Measurements from ENCODE around the gene NFATC1. TPM values are rescaled to one million over a fixed set of nuclear protein-coding genes. Genes with fewer than 3 reads are reported as not detected.

Gene NFATC1
- total RNA-seq, 2 experiments from 2014 or later: 36.9 to 37.1 TPM

DNA sequence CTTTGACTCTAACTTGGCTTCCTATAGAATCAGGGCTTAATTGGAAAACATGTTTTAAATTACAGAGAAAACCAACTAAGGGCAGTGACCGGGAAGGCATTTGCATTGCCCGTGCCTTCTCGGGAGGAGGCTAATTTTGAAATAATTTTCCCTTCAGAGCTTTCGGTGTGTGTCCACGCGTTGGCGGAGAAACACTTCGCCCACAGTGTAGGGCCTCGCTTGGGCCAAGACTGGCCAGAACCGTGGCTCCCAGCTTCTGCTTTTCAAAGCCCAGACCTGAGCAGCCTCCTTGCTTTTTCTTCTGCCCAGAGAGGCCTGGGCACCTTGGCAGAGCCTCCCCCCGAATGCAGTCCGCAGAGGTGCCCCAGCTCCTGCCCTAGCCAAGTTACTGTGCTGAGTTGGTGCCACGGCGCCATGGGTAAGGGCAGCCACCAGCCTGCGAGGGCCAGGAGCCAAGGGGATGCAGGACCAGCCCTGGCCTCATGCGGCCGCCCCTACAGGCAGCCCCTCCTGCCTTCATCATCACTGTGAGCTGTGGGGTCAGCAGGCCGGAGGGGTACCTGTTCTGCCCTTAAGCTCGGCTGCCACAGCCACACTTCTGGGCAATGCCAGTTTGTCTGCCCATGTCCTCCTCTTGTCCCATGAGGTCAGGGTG is 57.4 kb downstream of the NFATC1 start:
- POLR2A ChIA-PET: no interaction called here
- peaks cover 2% of the 10 kb centered on the region for H3K4me1 Mint-ChIP-seq
- H3K4me3 Mint-ChIP-seq: no peak overlapping the region
- no peak for DNase-seq
- no peaks in the 10 kb centered on the region for H3K27me3 Mint-ChIP-seq
- CTCF ChIA-PET: no interaction called here
- no peaks in the 10 kb centered on the region for H3K9me3 Mint-ChIP-seq
- peaks cover 9% of the 10 kb centered on the region for H3K36me3 Mint-ChIP-seq (ENCODE audit: low read depth)
- no peak overlapping the region for H3K27ac Mint-ChIP-seq

GRCh38 chr18:79453816-79454735 is 58.3 kb downstream of the NFATC1 start:
- peaks cover 2% of the 10 kb centered on the region for H3K4me1 Mint-ChIP-seq
- POLR2A ChIA-PET: no interaction called here
- no peaks in the 10 kb centered on the region for H3K27me3 Mint-ChIP-seq
- no peaks in the 10 kb centered on the region for H3K9me3 Mint-ChIP-seq
- no peak overlapping the region for H3K4me3 Mint-ChIP-seq
- no peak for DNase-seq
- H3K36me3 Mint-ChIP-seq (ENCODE audit: low read depth): peaks cover 9% of the 10 kb centered on the region
- no peak overlapping the region for H3K27ac Mint-ChIP-seq
- CTCF ChIA-PET: no interaction called here

GRCh38 chr18:79455261-79455660 is 59.5 kb downstream of the NFATC1 start:
- ChIA-PET POLR2A (no interaction called here), CTCF (no interaction called here)
- no peak overlapping the region for H3K27ac Mint-ChIP-seq
- no peaks in the 10 kb centered on the region for H3K9me3 Mint-ChIP-seq
- no peaks in the 10 kb centered on the region for H3K27me3 Mint-ChIP-seq
- H3K4me3 Mint-ChIP-seq: no peak overlapping the region
- no peak for DNase-seq
- H3K36me3 Mint-ChIP-seq (ENCODE audit: low read depth): peaks cover 11% of the 10 kb centered on the region
- H3K4me1 Mint-ChIP-seq: peaks cover 7% of the 10 kb centered on the region

- POLR2A ChIA-PET: no interaction called here
- Mint-ChIP-seq H3K27me3 (no peaks in the 10 kb centered on the region), H3K27ac (no peak overlapping the region), H3K9me3 (no peaks in the 10 kb centered on the region), H3K36me3 (ENCODE audit: low read depth) (peaks cover 8% of the 10 kb centered on the region), H3K4me3 (no peak overlapping the region), H3K4me1 (peaks cover 7% of the 10 kb centered on the region)
- CTCF ChIA-PET: no interaction called here
- no peak for DNase-seq
Measured at GRCh38 chr18:79456105-79456980, 60.6 kb downstream of the NFATC1 start.

- Mint-ChIP-seq H3K4me3 (no peak overlapping the region), H3K9me3 (no peaks in the 10 kb centered on the region), H3K36me3 (ENCODE audit: low read depth) (peaks cover 9% of the 10 kb centered on the region), H3K4me1 (peaks cover 7% of the 10 kb centered on the region), H3K27me3 (no peaks in the 10 kb centered on the region), H3K27ac (no peak overlapping the region)
- CTCF ChIA-PET: no interaction called here
- no peak for DNase-seq
- POLR2A ChIA-PET: no interaction called here
Measured at GRCh38 chr18:79457239-79457638, 61.5 kb downstream of the NFATC1 start.

- Mint-ChIP-seq H3K36me3 (ENCODE audit: low read depth) (peaks cover 9% of the 10 kb centered on the region), H3K27me3 (no peaks in the 10 kb centered on the region), H3K4me1 (peaks cover 7% of the 10 kb centered on the region), H3K9me3 (no peaks in the 10 kb centered on the region), H3K27ac (no peak overlapping the region), H3K4me3 (no peak overlapping the region)
- ChIA-PET CTCF (no interaction called here), POLR2A (no interaction called here)
- DNase-seq: no peak
Measured at GRCh38 chr18:79457652-79458051, 61.9 kb downstream of the NFATC1 start.

- Mint-ChIP-seq H3K9me3 (no peaks in the 10 kb centered on the region), H3K27me3 (no peaks in the 10 kb centered on the region), H3K27ac (no peak overlapping the region), H3K36me3 (ENCODE audit: low read depth) (peaks cover 9% of the 10 kb centered on the region), H3K4me1 (peaks cover 7% of the 10 kb centered on the region), H3K4me3 (no peak overlapping the region)
- POLR2A ChIA-PET: no interaction called here
- no peak for DNase-seq
- CTCF ChIA-PET: no interaction called here
Measured at GRCh38 chr18:79458131-79458838, 62.6 kb downstream of the NFATC1 start.

DNA sequence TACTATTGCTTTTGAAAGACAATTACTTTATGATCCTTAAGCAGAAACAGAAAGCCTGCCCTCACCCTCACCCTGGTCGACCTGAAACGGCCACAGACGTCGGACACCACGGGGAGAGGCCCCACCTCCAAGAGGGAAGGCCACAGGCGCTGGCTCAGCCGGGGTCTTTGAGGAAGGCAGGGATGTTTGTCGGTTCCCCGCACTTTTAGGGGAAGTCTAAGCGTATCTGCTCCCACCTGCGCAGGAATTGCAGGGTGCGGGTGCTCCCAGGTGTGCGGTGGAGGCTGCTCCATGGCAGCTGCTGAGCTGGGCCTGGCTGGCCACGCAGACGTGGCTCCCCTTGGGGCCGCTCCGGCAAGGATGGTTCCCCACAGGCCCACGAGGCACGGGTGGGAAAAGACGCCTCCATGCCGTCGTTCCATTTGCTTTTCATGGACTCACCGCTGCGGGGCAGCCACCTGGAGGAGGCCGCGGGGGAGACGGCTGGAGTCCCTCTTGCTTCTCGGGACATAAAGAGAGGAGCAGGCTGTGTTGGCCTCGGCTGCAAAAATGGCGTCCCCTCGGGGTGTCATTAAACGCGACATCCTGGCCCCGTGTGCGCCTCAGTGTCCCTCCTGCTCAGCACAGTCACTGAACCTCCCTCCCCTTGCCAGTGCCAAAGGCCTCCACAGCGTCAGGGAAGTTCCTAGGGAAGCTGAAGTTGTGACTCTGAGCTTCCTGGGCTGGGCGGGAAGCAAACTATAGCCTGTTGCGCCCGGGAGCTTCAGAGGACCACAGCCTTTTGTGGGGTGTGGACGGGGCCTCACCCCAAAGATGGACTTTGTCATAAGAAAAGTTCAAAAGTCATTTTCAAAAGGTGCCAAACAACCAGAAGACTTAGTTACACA is 63.4 kb downstream of the NFATC1 start:
- POLR2A ChIA-PET: no interaction called here
- no peak for DNase-seq
- Mint-ChIP-seq H3K9me3 (no peaks in the 10 kb centered on the region), H3K27ac (no peak overlapping the region), H3K27me3 (no peaks in the 10 kb centered on the region), H3K4me1 (peaks cover 5% of the 10 kb centered on the region), H3K36me3 (ENCODE audit: low read depth) (peaks cover 7% of the 10 kb centered on the region), H3K4me3 (no peak overlapping the region)
- CTCF ChIA-PET: no interaction called here

GRCh38 chr18:79459946-79460480 is 64.3 kb downstream of the NFATC1 start:
- DNase-seq: no peak
- Mint-ChIP-seq H3K4me3 (no peak overlapping the region), H3K27ac (peak overlapping the region; percentile 36), H3K4me1 (peaks cover 5% of the 10 kb centered on the region), H3K27me3 (no peaks in the 10 kb centered on the region), H3K36me3 (ENCODE audit: low read depth) (peaks cover 5% of the 10 kb centered on the region), H3K9me3 (no peaks in the 10 kb centered on the region)
- POLR2A ChIA-PET: no interaction called here
- CTCF ChIA-PET: no interaction called here

- H3K4me1 Mint-ChIP-seq: peaks cover 5% of the 10 kb centered on the region
- CTCF ChIA-PET: no interaction called here
- H3K36me3 Mint-ChIP-seq (ENCODE audit: low read depth): peaks cover 5% of the 10 kb centered on the region
- peak overlapping the region; percentile 36 for H3K27ac Mint-ChIP-seq
- POLR2A ChIA-PET: no interaction called here
- H3K9me3 Mint-ChIP-seq: no peaks in the 10 kb centered on the region
- no peaks in the 10 kb centered on the region for H3K27me3 Mint-ChIP-seq
- no peak for DNase-seq
- H3K4me3 Mint-ChIP-seq: no peak overlapping the region
Measured at GRCh38 chr18:79460481-79461300, 65.0 kb downstream of the NFATC1 start.

GRCh38 chr18:79461627-79462026 is 65.9 kb downstream of the NFATC1 start:
- DNase-seq: no peak
- H3K4me3 Mint-ChIP-seq: no peak overlapping the region
- ChIA-PET CTCF (no interaction called here), POLR2A (no interaction called here)
- H3K36me3 Mint-ChIP-seq (ENCODE audit: low read depth): peaks cover 5% of the 10 kb centered on the region
- H3K27me3 Mint-ChIP-seq: no peaks in the 10 kb centered on the region
- H3K9me3 Mint-ChIP-seq: no peaks in the 10 kb centered on the region
- no peak overlapping the region for H3K27ac Mint-ChIP-seq
- H3K4me1 Mint-ChIP-seq: peaks cover 5% of the 10 kb centered on the region

All from activated CD4-positive, alpha-beta T cell treated with anti-CD3 and anti-CD28 coated beads, Interleukin-2, amount 10 ng/mL, durations not matched to agents 7 days and 5 days (primary cell).